NCI-H2029 treated with DMSO at 0.1 percent for 48 hours (cell line): ENCODE measurements around the gene PNRC2.
"Not testable (repeated sequence)": the region's sequence is repeated elsewhere in the genome, so short reads cannot be mapped to it uniquely, and the experiment has no call there.

ENCODE experiments used
- DNase-seq: peaks from one replicate; lab custom pipeline; 2025; lab: John Stamatoyannopoulos, UW

The PNRC2 gene

GRCh38 chr1:23953020-23953419 lies 6.6 kb upstream of the PNRC2 start:
- no peak for DNase-seq

- no peak for DNase-seq
Measured at GRCh38 chr1:23957096-23957495, 2.5 kb upstream of the PNRC2 start.

GRCh38 chr1:23958040-23958809 lies 1.4 kb upstream of the PNRC2 start:
- not testable (repeated sequence) for DNase-seq

GRCh38 chr1:23958810-23959460 lies 693 bp upstream of the PNRC2 start:
- peak; percentile 70 for DNase-seq

- DNase-seq, result no peak
Measured at GRCh38 chr1:23960291-23961020, 828 bp downstream of the PNRC2 start.

GRCh38 chr1:23963617-23964234 lies 4.1 kb downstream of the PNRC2 start:
- no peak for DNase-seq

- DNase-seq, result no peak
Measured at GRCh38 chr1:23964235-23964668, 4.6 kb downstream of the PNRC2 start.

GRCh38 chr1:23964790-23965740 lies 5.4 kb downstream of the PNRC2 start:
- no peak for DNase-seq

- no peak for DNase-seq
Measured at GRCh38 chr1:23966973-23967493, 7.4 kb downstream of the PNRC2 start.

- DNase-seq, result no peak
Measured at GRCh38 chr1:23967871-23968270, 8.2 kb downstream of the PNRC2 start.

GRCh38 chr1:23977187-23977853 lies 17.7 kb downstream of the PNRC2 start:
- no peak for DNase-seq

GRCh38 chr1:23977854-23978191 lies 18.2 kb downstream of the PNRC2 start:
- no peak for DNase-seq

GRCh38 chr1:23978805-23979204 lies 19.2 kb downstream of the PNRC2 start:
- DNase-seq, result no peak

- no peak for DNase-seq
Measured at GRCh38 chr1:23979387-23979880, 19.8 kb downstream of the PNRC2 start.

GRCh38 chr1:23979881-23980727 lies 20.5 kb downstream of the PNRC2 start, which contains the start of gene SRSF10:
SRSF10 (minus strand) TSS chr1:23980327; CDS start chr1:23980255, 72 bp downstream.
- peak; percentile 99 for DNase-seq

- DNase-seq, result peak; percentile 71
Measured at GRCh38 chr1:23980728-23981070, 21.1 kb downstream of the PNRC2 start.

GRCh38 chr1:23984417-23985186 lies 25.0 kb downstream of the PNRC2 start:
- DNase-seq, result no peak

- not testable (repeated sequence) for DNase-seq
Measured at GRCh38 chr1:23987038-23987437, 27.4 kb downstream of the PNRC2 start.

GRCh38 chr1:23989263-23989662 lies 29.6 kb downstream of the PNRC2 start:
- no peak for DNase-seq
